ENCODE results near the gene OR6Q1. TPM values are rescaled to one million over a fixed set of nuclear protein-coding genes. Genes with fewer than 3 reads are reported as not detected.

OR6Q1 gene
- total and polyA plus RNA-seq, 2 of the 4 experiments (the other 2 are of a cell fraction): not detected

GRCh38 chr11:58006940-58007339 lies 23.8 kb upstream of the OR6Q1 start:
- peak; percentile 78 for DNase-seq
- Histone ChIP-seq H3K56ac (ENCODE audit: extremely low read depth, insufficient read depth, low read length) (0 out of 2 replicates have a peak overlapping the region, but pooled peaks have one; percentile 5), H3K18ac (ENCODE audit: low read depth, low read length) (no peak overlapping the region), H2AK9ac (replicated peaks; ENCODE audit: low read depth, low read length, poor library complexity) (no peak overlapping the region), H2AK5ac (ENCODE audit: low read depth, low read length) (peak overlapping the region; percentile 69), H4K20me1 (ENCODE audit: insufficient read depth, low read length) (no peaks in the 10 kb centered on the region), H3K27ac (ENCODE audit: insufficient read depth, low read length) (peak overlapping the region; percentile 47; the same call in 1 of the 2 replicates), H3K79me1 (ENCODE audit: low read depth in 1 of 2, low read length in 2 of 2) (no peaks in the 10 kb centered on the region), H4K91ac (ENCODE audit: insufficient read depth, low read depth, low read length) (peak overlapping the region; percentile 41; the same call in 1 of the 2 replicates), H2BK5ac (ENCODE audit: low read depth, low read length, poor library complexity, severe bottlenecking) (peak overlapping the region; percentile 62), H3K9me3 (ENCODE audit: control insufficient read depth, insufficient read depth, low read length) (no peaks in the 10 kb centered on the region), H3K4me1 (ENCODE audit: control insufficient read depth, insufficient read depth, low read length) (peaks cover 2% of the 10 kb centered on the region; the same call in 1 of the 2 replicates), H3K9ac (ENCODE audit: low read depth, low read length) (no peak overlapping the region), H3K4me2 (ENCODE audit: low read depth, low read length) (no peak overlapping the region), H4K8ac (ENCODE audit: low read depth in 2 of 2, low read length in 2 of 2) (peak overlapping the region in 1 of 2 experiments; percentile 12; a peak in 1 of 4 replicates), H4K5ac (ENCODE audit: low read depth, low read length) (peak overlapping the region; percentile 43; the same call in 1 of the 2 replicates), H3K4me3 (ENCODE audit: insufficient read depth, low read depth, low read length) (no peak overlapping the region), H3K9me1 (ENCODE audit: insufficient read depth, low read length) (peaks cover 4% of the 10 kb centered on the region; the same call in 1 of the 2 replicates), H2BK20ac (ENCODE audit: low read depth, low read length) (peak overlapping the region; percentile 62), H2AFZ (replicated peaks; ENCODE audit: low read length, poor library complexity) (peak overlapping the region; percentile 75), H3K14ac (replicated peaks; ENCODE audit: low read depth, low read length) (no peak overlapping the region), H3K36me3 (ENCODE audit: control insufficient read depth, insufficient read depth, low read length) (no peaks in the 10 kb centered on the region), H3K23ac (ENCODE audit: low read depth, low read length) (0 out of 2 replicates have a peak overlapping the region, but pooled peaks have one; percentile 16), H2BK120ac (ENCODE audit: low read depth, low read length) (peak overlapping the region; percentile 69), H2BK15ac (ENCODE audit: low read depth, low read length) (peak overlapping the region; percentile 93; the same call in 2 of the 3 replicates), H3K27me3 (ENCODE audit: control insufficient read depth, insufficient read depth, low read length) (no peaks in the 10 kb centered on the region), H3K4ac (ENCODE audit: low read depth, low read length) (peak overlapping the region; percentile 20)
- peak; percentile 69 for ATAC-seq (ENCODE audit: low read depth)
- ChIA-PET CTCF (no interaction called here), POLR2A (ENCODE audit: unreplicated experiment) (no interaction called here)
- no peak for TF ChIP-seq NFE2L2 (IDR thresholded peaks at IDR 0.05; ENCODE audit: low read depth, low read length)
- TF ChIP-seq FOS (IDR thresholded peaks at IDR 0.05; ENCODE audit: low read depth, low read length): peak; percentile 37; the same call in 1 of the 2 replicates
- TF ChIP-seq CEBPB (IDR thresholded peaks at IDR 0.05; ENCODE audit: low read depth, low read length): no peak
- TF ChIP-seq RAD21 (IDR thresholded peaks at IDR 0.05; ENCODE audit: low read length): no peak
- TF ChIP-seq, protein P1, sequence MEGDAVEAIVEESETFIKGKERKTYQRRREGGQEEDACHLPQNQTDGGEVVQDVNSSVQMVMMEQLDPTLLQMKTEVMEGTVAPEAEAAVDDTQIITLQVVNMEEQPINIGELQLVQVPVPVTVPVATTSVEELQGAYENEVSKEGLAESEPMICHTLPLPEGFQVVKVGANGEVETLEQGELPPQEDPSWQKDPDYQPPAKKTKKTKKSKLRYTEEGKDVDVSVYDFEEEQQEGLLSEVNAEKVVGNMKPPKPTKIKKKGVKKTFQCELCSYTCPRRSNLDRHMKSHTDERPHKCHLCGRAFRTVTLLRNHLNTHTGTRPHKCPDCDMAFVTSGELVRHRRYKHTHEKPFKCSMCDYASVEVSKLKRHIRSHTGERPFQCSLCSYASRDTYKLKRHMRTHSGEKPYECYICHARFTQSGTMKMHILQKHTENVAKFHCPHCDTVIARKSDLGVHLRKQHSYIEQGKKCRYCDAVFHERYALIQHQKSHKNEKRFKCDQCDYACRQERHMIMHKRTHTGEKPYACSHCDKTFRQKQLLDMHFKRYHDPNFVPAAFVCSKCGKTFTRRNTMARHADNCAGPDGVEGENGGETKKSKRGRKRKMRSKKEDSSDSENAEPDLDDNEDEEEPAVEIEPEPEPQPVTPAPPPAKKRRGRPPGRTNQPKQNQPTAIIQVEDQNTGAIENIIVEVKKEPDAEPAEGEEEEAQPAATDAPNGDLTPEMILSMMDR (conservative IDR thresholded peaks at IDR 0.05; ENCODE audit: low read depth, low read length): no peak
- TF ChIP-seq CHD1 (IDR thresholded peaks at IDR 0.05; ENCODE audit: low read depth, low read length): no peak
- no peak for TF ChIP-seq RFX5 (IDR thresholded peaks at IDR 0.05; ENCODE audit: low read depth, low read length)
- TF ChIP-seq MAFK (IDR thresholded peaks at IDR 0.05; ENCODE audit: low read depth, low read length): no peak
- peak; percentile 25; the same call in 1 of the 2 replicates for TF ChIP-seq USF2 (IDR thresholded peaks at IDR 0.05; ENCODE audit: low read depth, low read length)
- TF ChIP-seq RCOR1 (IDR thresholded peaks at IDR 0.05; ENCODE audit: insufficient replicate concordance, low read length): no peak
- in situ Hi-C loops (cut with MboI; ENCODE audit: low sequenced_read_pairs) (no loop called here), dilution Hi-C loops (cut with HindIII; ENCODE audit: low sequenced_read_pairs, unreplicated experiment) (no loop called here), intact Hi-C loops (cut with micrococcal nuclease) (no loop called here)
- BruUV-seq (replicated peaks): no TSS peak
- WGBS, 2 experiments (ENCODE audit: extremely low coverage in 2 of 2, insufficient read length in 1 of 2): no CpG with 5 or more reads among the region's 2 CpGs
